ENCODE measurements around the gene PTPN1. TPM values are rescaled to one million over a fixed set of nuclear protein-coding genes. Genes with fewer than 3 reads are reported as not detected.

Gene PTPN1
- total and polyA plus RNA-seq, 2 of the 4 experiments (the other 2 are of a cell fraction), result 31.7 to 37.4 TPM

GRCh38 chr20:50585678-50586077, 75.5 kb downstream of the PTPN1 start:
- no peak overlapping the region for H3K4me2 ChIP-seq (ENCODE audit: low read depth, low read length)
- H3K9me3 ChIP-seq (ENCODE audit: control insufficient read depth, insufficient read depth, low read length), result no peaks in the 10 kb centered on the region
- no peak overlapping the region for H3K4ac ChIP-seq (ENCODE audit: low read depth, low read length)
- intact Hi-C loops (cut with micrococcal nuclease), result no loop called here
- no peak overlapping the region for H2BK15ac ChIP-seq (ENCODE audit: low read depth, low read length)
- in situ Hi-C loops (cut with MboI; ENCODE audit: low sequenced_read_pairs), result no loop called here
- no peak overlapping the region for H3K27ac ChIP-seq (ENCODE audit: insufficient read depth, low read length)
- TF ChIP-seq CEBPB (IDR thresholded peaks at IDR 0.05; ENCODE audit: low read depth, low read length) (no peak), RCOR1 (IDR thresholded peaks at IDR 0.05; ENCODE audit: insufficient replicate concordance, low read length) (no peak), BHLHE40 (IDR thresholded peaks at IDR 0.05; ENCODE audit: low read depth, low read length) (no peak), USF2 (IDR thresholded peaks at IDR 0.05; ENCODE audit: low read depth, low read length) (no peak), CHD1 (IDR thresholded peaks at IDR 0.05; ENCODE audit: low read depth, low read length) (no peak), NFE2L2 (IDR thresholded peaks at IDR 0.05; ENCODE audit: low read depth, low read length) (no peak), SMC3 (IDR thresholded peaks at IDR 0.05; ENCODE audit: low read depth, low read length) (no peak), RAD21 (IDR thresholded peaks at IDR 0.05; ENCODE audit: low read length) (no peak), CTCF (conservative IDR thresholded peaks at IDR 0.05; ENCODE audit: low read depth, low read length) (no peak), MAZ (IDR thresholded peaks at IDR 0.05; ENCODE audit: borderline replicate concordance, low read depth, low read length) (no peak), RFX5 (IDR thresholded peaks at IDR 0.05; ENCODE audit: low read depth, low read length) (no peak), POLR2A (IDR thresholded peaks at IDR 0.05; ENCODE audit: low read depth, low read length) (no peak), FOS (IDR thresholded peaks at IDR 0.05; ENCODE audit: low read depth, low read length) (no peak)
- H4K91ac ChIP-seq (ENCODE audit: insufficient read depth, low read depth, low read length), result no peak overlapping the region
- peaks cover 6% of the 10 kb centered on the region; the same call in 1 of the 2 replicates for H3K4me1 ChIP-seq (ENCODE audit: control insufficient read depth, insufficient read depth, low read length)
- dilution Hi-C loops (cut with HindIII; ENCODE audit: low sequenced_read_pairs, unreplicated experiment), result no loop called here
- H3K36me3 ChIP-seq (ENCODE audit: control insufficient read depth, insufficient read depth, low read length), result peaks cover 75% of the 10 kb centered on the region
- peaks cover 7 to 35% of the 10 kb centered on the region in 2 experiments for H3K79me1 ChIP-seq (ENCODE audit: low read depth in 1 of 2, low read length in 2 of 2)
- no peak overlapping the region for H2BK120ac ChIP-seq (ENCODE audit: low read depth, low read length)
- H3K23ac ChIP-seq (ENCODE audit: low read depth, low read length), result no peak overlapping the region
- H2BK20ac ChIP-seq (ENCODE audit: low read depth, low read length), result no peak overlapping the region
- no peak overlapping the region for H3K4me3 ChIP-seq (ENCODE audit: insufficient read depth, low read depth, low read length)
- DNase-seq, result no peak
- H2AFZ ChIP-seq (replicated peaks; ENCODE audit: low read length, poor library complexity), result no peak overlapping the region
- ChIA-PET CTCF (interaction anchor here (0.6 kb wide), 1 partner anchor 143 kb away, joined by 6 read pairs; no protein-coding TSS in a partner anchor), POLR2A (ENCODE audit: unreplicated experiment) (no interaction called here)
- H3K9ac ChIP-seq (ENCODE audit: low read depth, low read length), result no peak overlapping the region
- no peak overlapping the region for H4K5ac ChIP-seq (ENCODE audit: low read depth, low read length)
- H4K8ac ChIP-seq (ENCODE audit: low read depth in 2 of 2, low read length in 2 of 2), result no peak overlapping the region
- no peaks in the 10 kb centered on the region for H3K9me1 ChIP-seq (ENCODE audit: insufficient read depth, low read length)
- H2AK9ac ChIP-seq (replicated peaks; ENCODE audit: low read depth, low read length, poor library complexity), result no peak overlapping the region
- no peaks in the 10 kb centered on the region for H3K27me3 ChIP-seq (ENCODE audit: control insufficient read depth, insufficient read depth, low read length)
- BruUV-seq (replicated peaks), result no TSS peak
- H3K18ac ChIP-seq (ENCODE audit: low read depth, low read length), result no peak overlapping the region
- ATAC-seq (ENCODE audit: low read depth), result no peak
- H2BK5ac ChIP-seq (ENCODE audit: low read depth, low read length, poor library complexity, severe bottlenecking), result no peak overlapping the region
- H2AK5ac ChIP-seq (ENCODE audit: low read depth, low read length), result no peak overlapping the region
- H3K14ac ChIP-seq (replicated peaks; ENCODE audit: low read depth, low read length), result no peak overlapping the region
- 100% methylated on average over 1 of the region's 9 CpGs; no CpG with 5 or more reads in 1 of the 2 experiments for WGBS, 2 experiments (ENCODE audit: extremely low coverage in 2 of 2, insufficient read length in 1 of 2)
- no peak overlapping the region for H3K56ac ChIP-seq (ENCODE audit: extremely low read depth, insufficient read depth, low read length)
- peaks cover 19% of the 10 kb centered on the region for H4K20me1 ChIP-seq (ENCODE audit: insufficient read depth, low read length)
